ENCODE measurements around the gene STON1.

Gene STON1

DNA sequence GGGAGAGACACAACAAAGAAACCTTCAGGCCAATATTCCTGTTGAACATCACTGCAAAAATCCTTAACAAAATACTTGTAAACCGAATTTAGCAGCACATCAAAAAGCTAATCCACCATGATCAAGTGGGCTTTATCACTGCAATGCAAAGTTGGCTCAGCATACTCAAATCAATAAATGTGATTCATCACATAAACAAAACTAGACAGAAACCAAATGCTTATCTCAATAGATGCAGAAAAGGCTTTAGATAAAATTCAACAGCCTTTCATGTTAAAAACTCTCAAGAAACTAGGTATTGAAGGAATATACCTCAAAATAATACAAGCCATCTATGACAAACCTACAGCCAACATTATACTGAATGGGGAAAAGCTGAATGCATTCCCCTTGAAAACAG, 108.3 kb downstream of the STON1 start:
- TF ChIP-seq ZNF8 (CRISPR knock-in tag; IDR thresholded peaks at IDR 0.05) (no peak), ZNF70 (CRISPR knock-in tag; IDR thresholded peaks at IDR 0.05) (no peak), TCF4 (CRISPR knock-in tag; IDR thresholded peaks at IDR 0.05; ENCODE audit: borderline replicate concordance) (no peak), ZFP3 (CRISPR knock-in tag; IDR thresholded peaks at IDR 0.05) (no peak), ZC3H10 (CRISPR knock-in tag; IDR thresholded peaks at IDR 0.05) (no peak), RARB (CRISPR knock-in tag; IDR thresholded peaks at IDR 0.05) (no peak), GLIS3 (CRISPR knock-in tag; IDR thresholded peaks at IDR 0.05) (no peak), BACH2 (CRISPR knock-in tag; IDR thresholded peaks at IDR 0.05; ENCODE audit: borderline replicate concordance) (no peak), ZFP30 (CRISPR knock-in tag; IDR thresholded peaks at IDR 0.05) (no peak)
- TF ChIP-seq, protein P1, sequence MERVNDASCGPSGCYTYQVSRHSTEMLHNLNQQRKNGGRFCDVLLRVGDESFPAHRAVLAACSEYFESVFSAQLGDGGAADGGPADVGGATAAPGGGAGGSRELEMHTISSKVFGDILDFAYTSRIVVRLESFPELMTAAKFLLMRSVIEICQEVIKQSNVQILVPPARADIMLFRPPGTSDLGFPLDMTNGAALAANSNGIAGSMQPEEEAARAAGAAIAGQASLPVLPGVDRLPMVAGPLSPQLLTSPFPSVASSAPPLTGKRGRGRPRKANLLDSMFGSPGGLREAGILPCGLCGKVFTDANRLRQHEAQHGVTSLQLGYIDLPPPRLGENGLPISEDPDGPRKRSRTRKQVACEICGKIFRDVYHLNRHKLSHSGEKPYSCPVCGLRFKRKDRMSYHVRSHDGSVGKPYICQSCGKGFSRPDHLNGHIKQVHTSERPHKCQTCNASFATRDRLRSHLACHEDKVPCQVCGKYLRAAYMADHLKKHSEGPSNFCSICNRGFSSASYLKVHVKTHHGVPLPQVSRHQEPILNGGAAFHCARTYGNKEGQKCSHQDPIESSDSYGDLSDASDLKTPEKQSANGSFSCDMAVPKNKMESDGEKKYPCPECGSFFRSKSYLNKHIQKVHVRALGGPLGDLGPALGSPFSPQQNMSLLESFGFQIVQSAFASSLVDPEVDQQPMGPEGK (CRISPR knock-in tag; IDR thresholded peaks at IDR 0.05; ENCODE audit: borderline replicate concordance) = no peak
- TF ChIP-seq, protein P2, sequence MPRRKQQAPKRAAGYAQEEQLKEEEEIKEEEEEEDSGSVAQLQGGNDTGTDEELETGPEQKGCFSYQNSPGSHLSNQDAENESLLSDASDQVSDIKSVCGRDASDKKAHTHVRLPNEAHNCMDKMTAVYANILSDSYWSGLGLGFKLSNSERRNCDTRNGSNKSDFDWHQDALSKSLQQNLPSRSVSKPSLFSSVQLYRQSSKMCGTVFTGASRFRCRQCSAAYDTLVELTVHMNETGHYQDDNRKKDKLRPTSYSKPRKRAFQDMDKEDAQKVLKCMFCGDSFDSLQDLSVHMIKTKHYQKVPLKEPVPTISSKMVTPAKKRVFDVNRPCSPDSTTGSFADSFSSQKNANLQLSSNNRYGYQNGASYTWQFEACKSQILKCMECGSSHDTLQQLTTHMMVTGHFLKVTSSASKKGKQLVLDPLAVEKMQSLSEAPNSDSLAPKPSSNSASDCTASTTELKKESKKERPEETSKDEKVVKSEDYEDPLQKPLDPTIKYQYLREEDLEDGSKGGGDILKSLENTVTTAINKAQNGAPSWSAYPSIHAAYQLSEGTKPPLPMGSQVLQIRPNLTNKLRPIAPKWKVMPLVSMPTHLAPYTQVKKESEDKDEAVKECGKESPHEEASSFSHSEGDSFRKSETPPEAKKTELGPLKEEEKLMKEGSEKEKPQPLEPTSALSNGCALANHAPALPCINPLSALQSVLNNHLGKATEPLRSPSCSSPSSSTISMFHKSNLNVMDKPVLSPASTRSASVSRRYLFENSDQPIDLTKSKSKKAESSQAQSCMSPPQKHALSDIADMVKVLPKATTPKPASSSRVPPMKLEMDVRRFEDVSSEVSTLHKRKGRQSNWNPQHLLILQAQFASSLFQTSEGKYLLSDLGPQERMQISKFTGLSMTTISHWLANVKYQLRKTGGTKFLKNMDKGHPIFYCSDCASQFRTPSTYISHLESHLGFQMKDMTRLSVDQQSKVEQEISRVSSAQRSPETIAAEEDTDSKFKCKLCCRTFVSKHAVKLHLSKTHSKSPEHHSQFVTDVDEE (CRISPR knock-in tag; IDR thresholded peaks at IDR 0.05) = no peak
- TF ChIP-seq, protein P3, sequence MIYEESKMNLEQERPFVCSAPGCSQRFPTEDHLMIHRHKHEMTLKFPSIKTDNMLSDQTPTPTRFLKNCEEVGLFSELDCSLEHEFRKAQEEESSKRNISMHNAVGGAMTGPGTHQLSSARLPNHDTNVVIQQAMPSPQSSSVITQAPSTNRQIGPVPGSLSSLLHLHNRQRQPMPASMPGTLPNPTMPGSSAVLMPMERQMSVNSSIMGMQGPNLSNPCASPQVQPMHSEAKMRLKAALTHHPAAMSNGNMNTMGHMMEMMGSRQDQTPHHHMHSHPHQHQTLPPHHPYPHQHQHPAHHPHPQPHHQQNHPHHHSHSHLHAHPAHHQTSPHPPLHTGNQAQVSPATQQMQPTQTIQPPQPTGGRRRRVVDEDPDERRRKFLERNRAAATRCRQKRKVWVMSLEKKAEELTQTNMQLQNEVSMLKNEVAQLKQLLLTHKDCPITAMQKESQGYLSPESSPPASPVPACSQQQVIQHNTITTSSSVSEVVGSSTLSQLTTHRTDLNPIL (CRISPR knock-in tag; IDR thresholded peaks at IDR 0.05; ENCODE audit: low read depth) = no peak
- no peak for ATAC-seq

Data from SK-N-SH treated with all-trans-retinoic acid at 6 μM for 48 hours (cell line).